Measurements from ENCODE around the gene ARHGEF7. TPM values are rescaled to one million over a fixed set of nuclear protein-coding genes. Genes with fewer than 3 reads are reported as not detected.

The ARHGEF7 gene
- total RNA-seq, 4 donors from 2014 or later, result 11.5 to 57.2 (median 36.5) TPM

DNA sequence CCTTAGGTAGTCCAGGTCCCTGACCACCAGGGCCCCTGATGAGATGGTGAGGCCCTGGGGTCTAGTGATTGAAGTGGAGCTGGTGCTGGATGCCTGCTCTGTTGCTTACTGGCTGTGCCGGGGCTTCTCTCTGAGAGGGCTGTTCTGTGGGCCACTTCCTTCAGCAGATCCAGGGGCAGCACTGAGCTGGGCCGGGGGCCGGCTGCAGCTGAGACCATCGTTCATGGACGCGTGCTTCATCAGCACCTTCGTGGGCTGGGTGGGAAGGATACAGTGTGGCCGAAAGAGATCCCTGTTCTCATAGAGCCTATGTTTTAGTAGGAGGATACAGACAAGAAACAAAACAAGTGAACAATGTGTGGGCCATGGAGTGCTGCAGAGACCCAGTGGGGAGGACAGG is 172.1 kb downstream of the ARHGEF7 start:
- 100% methylated on average over 1 to 7 of the region's 8 CpGs for WGBS, 2 donors
- intact Hi-C loops (cut with DNase I), result no loop called here
- no peaks in the 10 kb centered on the region for H3K27me3 ChIP-seq
- H3K9me3 ChIP-seq, result no peaks in the 10 kb centered on the region
- no peak overlapping the region for H3K4me3 ChIP-seq
- H3K27ac ChIP-seq, result no peak overlapping the region
- no peak for DNase-seq
- H3K36me3 ChIP-seq, result peaks cover 20 to 98% (median 30%) of the 10 kb centered on the region in 3 donors
- H3K4me1 ChIP-seq, result peaks cover 6 to 24% (median 9%) of the 10 kb centered on the region in 3 donors
- TF ChIP-seq, protein P1, sequence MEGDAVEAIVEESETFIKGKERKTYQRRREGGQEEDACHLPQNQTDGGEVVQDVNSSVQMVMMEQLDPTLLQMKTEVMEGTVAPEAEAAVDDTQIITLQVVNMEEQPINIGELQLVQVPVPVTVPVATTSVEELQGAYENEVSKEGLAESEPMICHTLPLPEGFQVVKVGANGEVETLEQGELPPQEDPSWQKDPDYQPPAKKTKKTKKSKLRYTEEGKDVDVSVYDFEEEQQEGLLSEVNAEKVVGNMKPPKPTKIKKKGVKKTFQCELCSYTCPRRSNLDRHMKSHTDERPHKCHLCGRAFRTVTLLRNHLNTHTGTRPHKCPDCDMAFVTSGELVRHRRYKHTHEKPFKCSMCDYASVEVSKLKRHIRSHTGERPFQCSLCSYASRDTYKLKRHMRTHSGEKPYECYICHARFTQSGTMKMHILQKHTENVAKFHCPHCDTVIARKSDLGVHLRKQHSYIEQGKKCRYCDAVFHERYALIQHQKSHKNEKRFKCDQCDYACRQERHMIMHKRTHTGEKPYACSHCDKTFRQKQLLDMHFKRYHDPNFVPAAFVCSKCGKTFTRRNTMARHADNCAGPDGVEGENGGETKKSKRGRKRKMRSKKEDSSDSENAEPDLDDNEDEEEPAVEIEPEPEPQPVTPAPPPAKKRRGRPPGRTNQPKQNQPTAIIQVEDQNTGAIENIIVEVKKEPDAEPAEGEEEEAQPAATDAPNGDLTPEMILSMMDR (IDR thresholded peaks at IDR 0.05), result no peak
- TF ChIP-seq POLR2A (IDR thresholded peaks at IDR 0.05), result no peak

DNA sequence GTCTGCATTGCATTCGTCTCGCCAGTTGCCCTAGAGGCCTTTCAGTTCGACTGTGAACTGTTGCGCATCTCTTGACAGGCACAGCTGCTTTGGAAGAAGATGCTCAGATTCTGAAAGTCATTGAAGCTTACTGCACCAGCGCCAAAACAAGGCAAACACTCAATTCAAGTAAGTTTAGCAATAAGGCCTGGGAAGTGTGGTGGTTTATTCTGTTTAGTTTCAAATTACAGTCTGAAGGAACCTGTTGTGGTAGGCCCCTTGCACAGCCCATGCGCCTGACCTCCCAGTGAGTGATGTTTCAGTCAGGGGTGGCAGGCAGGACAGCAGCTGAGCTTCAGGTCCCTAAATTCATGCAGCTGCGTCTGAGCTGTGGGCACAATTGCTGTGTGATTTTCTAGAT is 173.2 kb downstream of the ARHGEF7 start:
- 87 to 88% methylated on average over 7 of the region's 7 CpGs for WGBS, 2 donors
- Histone ChIP-seq H3K4me1 (peaks cover 0 to 14% (median 0%) of the 10 kb centered on the region in 3 donors), H3K36me3 (peaks cover 21 to 100% (median 26%) of the 10 kb centered on the region in 3 donors), H3K4me3 (no peak overlapping the region), H3K27me3 (no peaks in the 10 kb centered on the region), H3K27ac (no peak overlapping the region), H3K9me3 (no peaks in the 10 kb centered on the region)
- TF ChIP-seq POLR2A (IDR thresholded peaks at IDR 0.05), result no peak
- TF ChIP-seq, protein P1 (IDR thresholded peaks at IDR 0.05), result no peak
- DNase-seq, result no peak
- intact Hi-C loops (cut with DNase I), result no loop called here

DNA sequence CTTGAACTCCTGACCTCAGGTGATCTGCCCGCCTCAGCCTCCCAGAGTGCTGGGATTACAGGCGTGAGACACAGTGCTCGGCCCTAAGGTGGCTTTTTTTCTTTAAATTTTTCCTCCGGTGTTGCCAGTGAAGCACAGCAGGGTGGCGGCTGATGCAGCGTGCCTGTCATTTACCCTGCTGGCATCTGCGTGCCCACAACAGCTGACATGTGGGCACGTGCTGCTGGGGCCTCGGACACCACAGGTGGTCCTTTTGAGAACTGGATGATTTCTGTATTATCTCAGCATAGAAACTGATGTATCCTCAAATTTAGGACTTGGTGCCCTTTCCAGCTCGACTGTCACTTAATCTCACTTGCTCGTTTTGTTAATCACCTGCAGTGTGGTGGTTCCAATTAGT is 174.1 kb downstream of the ARHGEF7 start:
- H3K36me3 ChIP-seq, result peaks cover 19 to 100% (median 23%) of the 10 kb centered on the region in 3 donors
- DNase-seq, result no peak
- H3K27ac ChIP-seq, result no peak overlapping the region
- no peaks in the 10 kb centered on the region for H3K9me3 ChIP-seq
- TF ChIP-seq, protein P1 (IDR thresholded peaks at IDR 0.05), result no peak
- no peak for TF ChIP-seq POLR2A (IDR thresholded peaks at IDR 0.05)
- intact Hi-C loops (cut with DNase I), result no loop called here
- H3K27me3 ChIP-seq, result no peaks in the 10 kb centered on the region
- no peak overlapping the region for H3K4me3 ChIP-seq
- peaks cover 0 to 10% (median 0%) of the 10 kb centered on the region in 3 donors for H3K4me1 ChIP-seq
- WGBS, 2 donors, result 79 to 81% methylated on average over 4 to 9 of the region's 11 CpGs

DNA sequence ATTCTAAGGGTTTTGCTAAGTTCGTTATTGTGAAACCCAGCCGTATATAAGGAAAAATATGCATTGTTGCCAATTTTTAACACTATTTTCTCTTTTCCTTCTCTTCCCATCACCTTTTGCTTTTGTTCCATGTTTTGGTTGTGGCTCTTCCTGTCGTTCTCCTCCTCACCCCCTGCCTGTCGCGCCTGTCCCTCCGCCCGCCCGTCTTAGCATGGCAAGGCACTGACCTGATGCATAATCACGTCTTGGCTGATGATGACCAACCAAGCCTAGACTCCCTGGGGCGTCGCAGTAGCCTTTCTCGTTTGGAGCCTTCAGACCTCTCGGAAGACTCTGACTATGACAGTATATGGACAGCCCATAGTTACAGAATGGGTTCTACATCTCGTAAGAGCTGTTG is 176.8 kb downstream of the ARHGEF7 start:
- 88 to 93% methylated on average over 14 of the region's 14 CpGs for WGBS, 2 donors
- intact Hi-C loops (cut with DNase I), result no loop called here
- H3K4me1 ChIP-seq, result peaks cover 0 to under 1% (median 0%) of the 10 kb centered on the region in 3 donors
- no peak overlapping the region for H3K27ac ChIP-seq
- no peak overlapping the region for H3K4me3 ChIP-seq
- no peak for DNase-seq
- TF ChIP-seq POLR2A (IDR thresholded peaks at IDR 0.05), result no peak
- TF ChIP-seq, protein P1 (IDR thresholded peaks at IDR 0.05), result no peak
- no peaks in the 10 kb centered on the region for H3K27me3 ChIP-seq
- no peaks in the 10 kb centered on the region for H3K9me3 ChIP-seq
- H3K36me3 ChIP-seq, result peaks cover 9 to 100% (median 11%) of the 10 kb centered on the region in 3 donors

DNA sequence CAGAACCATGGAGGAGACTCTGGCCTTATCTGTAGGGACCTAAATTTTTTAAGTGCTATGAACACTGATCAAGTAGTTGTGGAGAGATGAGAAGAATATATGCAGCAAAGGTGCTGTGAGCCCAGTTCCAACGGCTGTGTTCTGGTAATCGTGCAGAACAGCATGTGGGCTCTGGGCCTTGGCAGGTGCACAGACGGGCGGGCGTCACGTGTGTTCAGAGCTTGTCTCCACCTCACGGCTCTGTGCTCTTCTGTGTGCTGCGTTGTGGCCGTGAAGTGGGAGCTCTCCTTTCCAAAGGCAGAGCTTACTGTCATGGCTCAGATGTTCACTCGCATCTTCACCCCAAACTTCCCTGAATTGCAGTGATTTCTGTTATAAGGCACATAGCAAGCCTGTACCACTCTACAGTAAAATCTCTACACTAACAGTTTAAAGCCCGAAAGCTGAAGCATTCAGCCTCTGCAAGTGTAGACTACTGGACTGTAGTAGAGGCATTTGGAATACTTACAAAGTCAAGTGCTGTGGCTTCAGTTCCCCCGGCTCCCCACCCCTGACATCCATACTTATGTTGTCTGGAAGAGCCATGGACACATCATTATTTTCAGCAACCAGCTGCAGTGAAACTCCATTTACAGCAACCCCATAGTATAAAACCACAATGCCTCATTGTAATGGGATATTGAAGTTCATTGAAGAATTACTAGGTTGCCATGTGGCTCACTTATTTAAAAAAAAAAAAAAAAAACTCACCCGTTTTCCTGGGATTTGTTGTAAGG is 177.8 kb downstream of the ARHGEF7 start:
- Histone ChIP-seq H3K4me1 (no peaks in the 10 kb centered on the region), H3K36me3 (peaks cover 5 to 99% (median 9%) of the 10 kb centered on the region in 3 donors), H3K9me3 (no peaks in the 10 kb centered on the region), H3K27me3 (no peaks in the 10 kb centered on the region), H3K27ac (no peak overlapping the region), H3K4me3 (no peak overlapping the region)
- no peak for TF ChIP-seq POLR2A (IDR thresholded peaks at IDR 0.05)
- TF ChIP-seq, protein P1 (IDR thresholded peaks at IDR 0.05), result no peak
- intact Hi-C loops (cut with DNase I), result no loop called here
- no peak for DNase-seq
- 93 to 95% methylated on average over 9 to 13 of the region's 13 CpGs for WGBS, 2 donors
